GM12878 (cell line): Measurements from ENCODE around the gene WDFY4.

Source experiments
- POLR2AphosphoS5 ChIP-seq: IDR thresholded peaks from 2 replicates; pipeline ENCODE4 v1.6.1; 2011; ENCODE audit warnings: mild to moderate bottlenecking, low read length, inconsistent platforms
- ZNF217 ChIP-seq: fragments of 450-650 bp; IDR thresholded peaks from 2 replicates; pipeline ENCODE4 v1.6.1; 2017; ENCODE audit warnings: antibody characterized with exemption, mild to moderate bottlenecking
- TF ChIP-seq, protein P1 (sequence below), 3 experiments: IDR thresholded peaks in 2 of 3; conservative IDR thresholded peaks in 1 of 3; 2 replicates each; pipeline ENCODE4 v1.5.1; 2011; ENCODE audit warnings: low read depth in 3 of 3, low read length in 3 of 3, mild to moderate bottlenecking in 3 of 3, control low read depth in 2 of 3, moderate library complexity in 2 of 3, inconsistent platforms in 1 of 3, mixed read lengths in 1 of 3; ENCODE audit not compliant: control insufficient read depth in 2 of 3, insufficient read depth in 1 of 3; ENCODE audit errors: extremely low read depth in 1 of 3

DNA sequence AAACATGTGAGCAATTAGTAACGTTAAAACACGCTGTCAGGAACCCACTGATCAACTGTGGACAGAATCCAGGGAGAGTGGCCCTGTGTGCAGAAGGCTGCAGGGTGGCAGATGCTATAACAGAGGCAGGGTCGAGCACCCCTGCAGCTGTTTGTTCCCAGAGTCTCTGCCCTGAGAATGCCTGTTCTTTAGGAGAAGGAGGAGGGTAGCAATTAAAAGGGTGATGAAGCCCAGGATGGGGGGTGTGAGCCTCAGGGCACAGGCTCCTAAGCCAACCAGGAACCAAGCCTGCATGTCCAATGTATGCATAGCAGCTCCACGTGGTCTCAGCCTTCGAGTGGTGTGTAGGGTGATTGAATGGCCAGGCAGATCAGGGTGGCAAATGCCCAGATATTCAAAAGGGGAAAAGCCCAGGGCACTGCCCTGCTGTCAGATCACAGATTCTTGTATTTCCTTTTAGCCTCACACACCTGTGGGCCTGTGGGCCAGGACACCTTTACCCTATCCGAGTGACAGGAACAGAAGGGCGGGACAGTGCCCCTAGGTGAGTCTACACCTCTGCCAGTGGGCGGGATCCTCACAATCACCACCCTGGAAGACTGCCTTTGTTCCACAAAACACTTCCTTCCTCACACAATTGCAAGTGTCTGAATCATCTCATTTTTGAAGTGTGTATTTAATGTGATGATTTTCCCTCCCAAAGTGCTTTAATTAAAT, 7.3 kb downstream of the WDFY4 start:
- TF ChIP-seq POLR2AphosphoS5, result no peak
- no peak for TF ChIP-seq ZNF217
- TF ChIP-seq, protein P1, sequence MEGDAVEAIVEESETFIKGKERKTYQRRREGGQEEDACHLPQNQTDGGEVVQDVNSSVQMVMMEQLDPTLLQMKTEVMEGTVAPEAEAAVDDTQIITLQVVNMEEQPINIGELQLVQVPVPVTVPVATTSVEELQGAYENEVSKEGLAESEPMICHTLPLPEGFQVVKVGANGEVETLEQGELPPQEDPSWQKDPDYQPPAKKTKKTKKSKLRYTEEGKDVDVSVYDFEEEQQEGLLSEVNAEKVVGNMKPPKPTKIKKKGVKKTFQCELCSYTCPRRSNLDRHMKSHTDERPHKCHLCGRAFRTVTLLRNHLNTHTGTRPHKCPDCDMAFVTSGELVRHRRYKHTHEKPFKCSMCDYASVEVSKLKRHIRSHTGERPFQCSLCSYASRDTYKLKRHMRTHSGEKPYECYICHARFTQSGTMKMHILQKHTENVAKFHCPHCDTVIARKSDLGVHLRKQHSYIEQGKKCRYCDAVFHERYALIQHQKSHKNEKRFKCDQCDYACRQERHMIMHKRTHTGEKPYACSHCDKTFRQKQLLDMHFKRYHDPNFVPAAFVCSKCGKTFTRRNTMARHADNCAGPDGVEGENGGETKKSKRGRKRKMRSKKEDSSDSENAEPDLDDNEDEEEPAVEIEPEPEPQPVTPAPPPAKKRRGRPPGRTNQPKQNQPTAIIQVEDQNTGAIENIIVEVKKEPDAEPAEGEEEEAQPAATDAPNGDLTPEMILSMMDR (IDR thresholded peaks at IDR 0.05 in 2 of 3, conservative IDR thresholded peaks at IDR 0.05 in 1 of 3; ENCODE audit: control insufficient read depth in 2 of 3, extremely low read depth in 1 of 3, insufficient read depth in 1 of 3, low read depth in 3 of 3, low read length in 3 of 3), result no peak
